HepG2 (cell line): ENCODE measurements around the gene ANK3. TPM values are rescaled to one million over a fixed set of nuclear protein-coding genes. Genes with fewer than 3 reads are reported as not detected.

ENCODE experiments used
- ATAC-seq: fragments of 200-7000 bp; cut with Tn5 transposase; 3 replicates; pipeline ENCODE4 v1.9.1; 2020; ENCODE audit warnings: mild to moderate bottlenecking, moderate library complexity
- BruUV-seq: library from RNA; stranded (reverse); fragments of 400-500 nt; replicated peaks from 2 replicates; lab custom pipeline; 2021; lab: Mats Ljungman, UMichigan
- CTCF ChIA-PET: fragments of 300-600 bp; formaldehyde crosslinking; extraction: SDS; loops from one replicate; lab custom pipeline; 2021; ENCODE audit warnings: low total read pairs, inconsistent platforms, low intra/inter-chr PET ratio; lab: Yijun Ruan, JAX
- POLR2A ChIA-PET: fragments of 350-600 bp; sonication (Branson Sonifier 250); formaldehyde crosslinking; loops from one replicate; lab custom pipeline; 2020; ENCODE audit warnings: antibody characterized with exemption, inconsistent platforms; lab: Yijun Ruan, JAX
- DNase-seq: peaks from one replicate; pipeline ENCODE4 v3.0.0-alpha.2; 2015; ENCODE audit warnings: low spot score
- FAIRE-seq: peaks from 3 replicates; lab custom pipeline; 2011; peaks lifted over from hg19 to GRCh38; lab: Jason Lieb, UNC
- H2AFZ ChIP-seq: one replicate; pipeline ENCODE4 v1.6.1; 2011; ENCODE audit warnings: low read length, inconsistent platforms
- H3K27ac ChIP-seq: fragments of 300-600 bp; 3 replicates; pipeline ENCODE4 v1.8.0; 2011; ENCODE audit warnings: mixed run types, mild to moderate bottlenecking, mixed read lengths, low read length, inconsistent platforms; ENCODE audit not compliant: insufficient read depth; ENCODE audit errors: extremely low read length
- H3K27me3 ChIP-seq, 2 experiments: fragments of 200-600 bp in 1 of 2; 2 replicates in 1 of 2; 3 replicates in 1 of 2; pipeline versions ENCODE4 v1.6.0 to v1.8.0; 2011; ENCODE audit warnings: low read length in 2 of 2, mild to moderate bottlenecking in 2 of 2, moderate library complexity in 2 of 2, inconsistent platforms in 1 of 2; ENCODE audit not compliant: insufficient read depth in 2 of 2, control insufficient read depth in 1 of 2
- H3K36me3 ChIP-seq, 2 experiments: fragments of 200-600 bp in 1 of 2; replicated peaks in 1 of 2; 2 replicates in 1 of 2; 3 replicates in 1 of 2; pipeline versions ENCODE4 v1.5.1 to v1.8.0; 2011; ENCODE audit warnings: low read length in 2 of 2, inconsistent platforms in 1 of 2; ENCODE audit not compliant: insufficient read depth in 2 of 2, control insufficient read depth in 1 of 2
- H3K4me1 ChIP-seq: 2 replicates; pipeline ENCODE4 v1.5.1; 2012; ENCODE audit warnings: low read length, inconsistent platforms; ENCODE audit not compliant: insufficient read depth
- H3K4me2 ChIP-seq: 2 replicates; pipeline ENCODE4 v1.6.0; 2011; ENCODE audit warnings: low read depth, low read length, inconsistent platforms
- H3K4me3 ChIP-seq, 3 experiments: fragments of 200-600 bp in 1 of 3; sonication (generic), shearing (Covaris generic) in 1 of 3; replicated peaks in 1 of 3; 2 replicates each; pipeline ENCODE4 v1.5.1; 2011 to 2016; ENCODE audit warnings: low read length in 3 of 3, inconsistent platforms in 2 of 3, low read depth in 2 of 3, mild to moderate bottlenecking in 2 of 3, control low read depth in 1 of 3, mixed read lengths in 1 of 3; ENCODE audit not compliant: insufficient read depth in 1 of 3
- H3K79me2 ChIP-seq: one replicate; pipeline ENCODE4 v1.6.1; 2011; ENCODE audit warnings: low read length, inconsistent platforms; ENCODE audit not compliant: insufficient read depth
- H3K9ac ChIP-seq: 2 replicates; pipeline ENCODE4 v1.6.0; 2011; ENCODE audit warnings: mild to moderate bottlenecking, low read depth, low read length, inconsistent platforms; ENCODE audit not compliant: insufficient read depth
- H3K9me3 ChIP-seq: 2 replicates; pipeline ENCODE4 v1.5.1; 2012; ENCODE audit warnings: mild to moderate bottlenecking, low read length
- H4K20me1 ChIP-seq: 2 replicates; pipeline ENCODE4 v1.6.0; 2011; ENCODE audit warnings: inconsistent platforms, mild to moderate bottlenecking, low read length, moderate library complexity; ENCODE audit not compliant: insufficient read depth
- FIP1L1 ChIP-seq: fragments of 200-400 bp; formaldehyde crosslinking; IDR thresholded peaks from 2 replicates; pipeline ENCODE4 v1.6.1; 2018; ENCODE audit warnings: low read depth, mild to moderate bottlenecking, low read length, moderate library complexity, borderline replicate concordance; ENCODE audit not compliant: insufficient read depth
- FLYWCH1 ChIP-seq: sonication (generic); formaldehyde crosslinking; IDR thresholded peaks from 2 replicates; pipeline ENCODE4 v1.8.1; 2023; ENCODE audit warnings: mild to moderate bottlenecking, missing genetic modification reagents
- GATA4 ChIP-seq: sonication (generic); IDR thresholded peaks from 2 replicates; pipeline ENCODE4 v1.6.1; 2016; ENCODE audit warnings: antibody characterized with exemption, low read depth, borderline replicate concordance
- HMG20A ChIP-seq: IDR thresholded peaks from 2 replicates; pipeline ENCODE4 v1.6.1; 2016; ENCODE audit warnings: borderline replicate concordance
- HNRNPH1 ChIP-seq: fragments of 200-400 bp; formaldehyde crosslinking; optimal IDR thresholded peaks from 2 replicates; pipeline ENCODE3; 2017; ENCODE audit warnings: mild to moderate bottlenecking, low read depth, low read length
- KLF13 ChIP-seq: sonication (generic); formaldehyde crosslinking; IDR thresholded peaks from 2 replicates; pipeline ENCODE4 v1.4.0; 2020; ENCODE audit warnings: mild to moderate bottlenecking, missing genetic modification reagents
- SP140L ChIP-seq: sonication (generic); formaldehyde crosslinking; IDR thresholded peaks from 2 replicates; pipeline ENCODE4 v1.4.0; 2020; ENCODE audit warnings: missing genetic modification reagents, borderline replicate concordance
- ZBTB7A ChIP-seq: sonication (generic); formaldehyde crosslinking; IDR thresholded peaks from 2 replicates; pipeline ENCODE4 v1.8.0; 2022; ENCODE audit warnings: mild to moderate bottlenecking, missing genetic modification reagents
- ZNF274 ChIP-seq: sonication (generic); formaldehyde crosslinking; IDR thresholded peaks from 2 replicates; pipeline ENCODE4 v1.5.1; 2020; ENCODE audit warnings: mild to moderate bottlenecking, missing genetic modification reagents
- ZNF746 ChIP-seq: sonication (generic); formaldehyde crosslinking; IDR thresholded peaks from 2 replicates; pipeline ENCODE4 v1.8.0; 2022; ENCODE audit warnings: mild to moderate bottlenecking, missing genetic modification reagents
- ZNF788 ChIP-seq: sonication (generic); formaldehyde crosslinking; IDR thresholded peaks from 2 replicates; pipeline ENCODE4 v1.5.0; 2020; ENCODE audit warnings: mild to moderate bottlenecking, missing genetic modification reagents, borderline replicate concordance
- WGBS: methylation state at CpG from one replicate; pipeline ENCODE4 v1.1.6; 2017; ENCODE audit warnings: low lambda C conversion rate; 5-methylcytosine and 5-hydroxymethylcytosine counted together
- in situ Hi-C: cut with HindIII; loops from 2 replicates; pipeline ENCODE4 v1.10.0; 2017; ENCODE audit warnings: low pct_unique_long_range_greater_than_20kb; ENCODE audit not compliant: extremely low pct_ligation_motif_present
- intact Hi-C: fragments of 100-400 bp; cut with micrococcal nuclease; formaldehyde crosslinking; loops from one replicate; pipeline ENCODE4 v1.10.0; 2022; ENCODE audit not compliant: unreplicated experiment
- polyA plus RNA-seq, 8 experiments: library from polyadenylated mRNA; depleted of rRNA in 3 of 8; stranded (reverse) in 7 of 8; unstranded in 1 of 8; fragments of >200 nt; fragmentation: Illumina TruSeq in 4 of 8; extraction: Trizol in 4 of 8; gene quantifications; 2 replicates each; pipeline versions ENCODE4 v1.2.1 to v1.2.3, GENCODE V29; 2011 to 2016; ENCODE audit warnings: low read depth in 4 of 8, missing spikeins in 1 of 8, mixed read lengths in 1 of 8; ENCODE audit not compliant: insufficient read depth in 1 of 8
- total RNA-seq, 5 experiments: library from RNA; depleted of rRNA; stranded (reverse); fragments of >200 nt; fragmentation: Illumina TruSeq; extraction: Trizol; gene quantifications; 2 replicates each; pipeline ENCODE4 v1.2.3, GENCODE V29; 2016; ENCODE audit warnings: low read depth in 1 of 5
- TF ChIP-seq, protein P1 (sequence below): sonication (generic); formaldehyde crosslinking; IDR thresholded peaks from 2 replicates; pipeline ENCODE4 v1.5.0; 2020; ENCODE audit warnings: mild to moderate bottlenecking, missing genetic modification reagents

Gene ANK3
- total and polyA plus RNA-seq, 2 of the 13 experiments (the other 11 are each of a cell fraction or from before 2014, with no cell fraction given), result not detected

DNA sequence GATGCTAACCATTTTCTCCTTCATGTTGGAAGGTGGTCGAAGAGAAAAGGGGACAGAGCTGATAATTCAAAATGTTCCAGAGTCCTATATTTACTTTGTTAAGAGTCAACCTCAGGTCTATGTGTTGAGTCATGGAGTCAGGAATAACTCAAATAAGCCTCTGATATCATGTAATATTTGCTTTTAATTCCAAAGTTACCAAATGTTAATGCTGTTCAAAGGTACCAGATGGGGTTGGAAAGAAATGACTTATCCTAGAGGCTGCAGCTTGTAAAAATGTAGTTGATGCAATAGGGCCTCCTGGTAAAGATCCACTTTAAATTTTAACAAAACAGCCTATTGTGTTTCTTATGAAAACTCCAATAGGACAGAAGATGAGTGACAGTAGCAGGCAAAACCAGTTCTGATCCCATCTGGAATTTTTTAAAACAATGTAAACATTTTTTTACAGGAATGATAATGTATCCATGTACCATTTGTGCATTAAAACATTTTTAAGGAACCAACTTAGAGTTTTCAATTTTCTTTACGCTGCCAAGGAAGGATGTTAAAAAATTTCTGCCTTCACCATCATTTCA lies 218.2 kb downstream of the ANK3 start:
- TF ChIP-seq SP140L (CRISPR knock-in tag) (no peak), GATA4 (no peak), HNRNPH1 (no peak), KLF13 (CRISPR knock-in tag) (no peak), FIP1L1 (no peak), ZNF274 (CRISPR knock-in tag) (no peak), HMG20A (CRISPR knock-in tag) (no peak), FLYWCH1 (no peak), ZNF788 (CRISPR knock-in tag) (no peak), ZNF746 (CRISPR knock-in tag) (no peak), ZBTB7A (CRISPR knock-in tag) (no peak)
- TF ChIP-seq, protein P1, sequence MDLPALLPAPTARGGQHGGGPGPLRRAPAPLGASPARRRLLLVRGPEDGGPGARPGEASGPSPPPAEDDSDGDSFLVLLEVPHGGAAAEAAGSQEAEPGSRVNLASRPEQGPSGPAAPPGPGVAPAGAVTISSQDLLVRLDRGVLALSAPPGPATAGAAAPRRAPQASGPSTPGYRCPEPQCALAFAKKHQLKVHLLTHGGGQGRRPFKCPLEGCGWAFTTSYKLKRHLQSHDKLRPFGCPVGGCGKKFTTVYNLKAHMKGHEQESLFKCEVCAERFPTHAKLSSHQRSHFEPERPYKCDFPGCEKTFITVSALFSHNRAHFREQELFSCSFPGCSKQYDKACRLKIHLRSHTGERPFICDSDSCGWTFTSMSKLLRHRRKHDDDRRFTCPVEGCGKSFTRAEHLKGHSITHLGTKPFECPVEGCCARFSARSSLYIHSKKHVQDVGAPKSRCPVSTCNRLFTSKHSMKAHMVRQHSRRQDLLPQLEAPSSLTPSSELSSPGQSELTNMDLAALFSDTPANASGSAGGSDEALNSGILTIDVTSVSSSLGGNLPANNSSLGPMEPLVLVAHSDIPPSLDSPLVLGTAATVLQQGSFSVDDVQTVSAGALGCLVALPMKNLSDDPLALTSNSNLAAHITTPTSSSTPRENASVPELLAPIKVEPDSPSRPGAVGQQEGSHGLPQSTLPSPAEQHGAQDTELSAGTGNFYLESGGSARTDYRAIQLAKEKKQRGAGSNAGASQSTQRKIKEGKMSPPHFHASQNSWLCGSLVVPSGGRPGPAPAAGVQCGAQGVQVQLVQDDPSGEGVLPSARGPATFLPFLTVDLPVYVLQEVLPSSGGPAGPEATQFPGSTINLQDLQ (CRISPR knock-in tag), result no peak
- 1% methylated on average over 2 of the region's 2 CpGs for WGBS
- CTCF ChIA-PET, result no interaction called here
- H3K9me3 ChIP-seq, result no peaks in the 10 kb centered on the region
- H4K20me1 ChIP-seq, result no peaks in the 10 kb centered on the region
- no peak overlapping the region for H3K9ac ChIP-seq
- H3K4me3 ChIP-seq, result no peak overlapping the region
- ATAC-seq, result no peak
- no peak overlapping the region for H3K27ac ChIP-seq
- POLR2A ChIA-PET, result no interaction called here
- no peaks in the 10 kb centered on the region for H3K36me3 ChIP-seq
- no peaks in the 10 kb centered on the region for H3K79me2 ChIP-seq
- DNase-seq, result no peak
- no peak overlapping the region for H3K4me2 ChIP-seq
- no peaks in the 10 kb centered on the region for H3K27me3 ChIP-seq
- in situ Hi-C loops, result no loop called here
- FAIRE-seq, result no peak
- no peaks in the 10 kb centered on the region for H3K4me1 ChIP-seq
- no peak overlapping the region for H2AFZ ChIP-seq
- BruUV-seq, result no TSS peak
- intact Hi-C loops, result no loop called here
